Upper lobe of left lung (tissue), 4 donors: ENCODE results near the gene AKR1C2.

Experiments
- POLR2A ChIP-seq, 4 donors: fragments of 450-650 bp; IDR thresholded peaks; one replicate each; pipeline ENCODE4 v1.5.1; 2016 to 2017; ENCODE audit warnings: antibody characterized with exemption in 4 of 4, mild to moderate bottlenecking in 2 of 4
- POLR2AphosphoS5 ChIP-seq, 2 donors: sonication (generic); formaldehyde crosslinking; IDR thresholded peaks; one replicate each; pipeline ENCODE4 v1.5.1; 2017; ENCODE audit warnings: antibody characterized with exemption in 2 of 2
- TF ChIP-seq, protein P1 (sequence below), 6 experiments: fragments of 450-650 bp in 4 of 6; fragments of 200-600 bp in 2 of 6; sonication (generic) in 2 of 6; IDR thresholded peaks; one replicate each; pipeline ENCODE4 v1.5.1; 2016 to 2019; ENCODE audit warnings: antibody characterized with exemption in 6 of 6

DNA sequence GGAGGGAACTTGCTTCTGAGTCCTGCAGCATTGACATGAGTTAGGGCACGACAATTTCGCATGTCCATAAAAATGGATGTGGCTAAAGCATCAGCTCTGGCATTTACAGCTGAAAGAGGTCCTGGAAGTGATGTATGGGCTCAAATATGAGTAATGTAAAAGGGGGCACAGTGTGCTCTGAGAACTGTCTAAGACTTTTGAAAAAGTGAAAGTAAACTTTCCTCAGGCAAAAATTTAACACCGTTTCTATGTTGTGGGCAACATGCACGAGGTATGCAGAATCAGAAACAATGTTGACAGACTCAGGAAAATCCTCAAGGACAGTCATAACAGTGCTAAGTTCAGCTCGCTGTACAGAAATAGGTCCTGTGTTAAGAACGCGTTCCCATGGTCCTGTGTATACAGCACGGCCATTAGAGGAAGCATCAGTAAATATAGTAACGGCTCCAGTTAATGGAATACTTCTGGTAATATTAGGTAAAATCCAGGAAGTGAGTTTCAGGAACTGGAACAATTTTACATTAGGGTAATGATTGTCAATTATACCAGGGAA, 37.9 kb upstream of the AKR1C2 start:
- TF ChIP-seq, protein P1, sequence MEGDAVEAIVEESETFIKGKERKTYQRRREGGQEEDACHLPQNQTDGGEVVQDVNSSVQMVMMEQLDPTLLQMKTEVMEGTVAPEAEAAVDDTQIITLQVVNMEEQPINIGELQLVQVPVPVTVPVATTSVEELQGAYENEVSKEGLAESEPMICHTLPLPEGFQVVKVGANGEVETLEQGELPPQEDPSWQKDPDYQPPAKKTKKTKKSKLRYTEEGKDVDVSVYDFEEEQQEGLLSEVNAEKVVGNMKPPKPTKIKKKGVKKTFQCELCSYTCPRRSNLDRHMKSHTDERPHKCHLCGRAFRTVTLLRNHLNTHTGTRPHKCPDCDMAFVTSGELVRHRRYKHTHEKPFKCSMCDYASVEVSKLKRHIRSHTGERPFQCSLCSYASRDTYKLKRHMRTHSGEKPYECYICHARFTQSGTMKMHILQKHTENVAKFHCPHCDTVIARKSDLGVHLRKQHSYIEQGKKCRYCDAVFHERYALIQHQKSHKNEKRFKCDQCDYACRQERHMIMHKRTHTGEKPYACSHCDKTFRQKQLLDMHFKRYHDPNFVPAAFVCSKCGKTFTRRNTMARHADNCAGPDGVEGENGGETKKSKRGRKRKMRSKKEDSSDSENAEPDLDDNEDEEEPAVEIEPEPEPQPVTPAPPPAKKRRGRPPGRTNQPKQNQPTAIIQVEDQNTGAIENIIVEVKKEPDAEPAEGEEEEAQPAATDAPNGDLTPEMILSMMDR (IDR thresholded peaks at IDR 0.05) = no peak
- TF ChIP-seq POLR2AphosphoS5 (IDR thresholded peaks at IDR 0.05) (no peak), POLR2A (IDR thresholded peaks at IDR 0.05) (no peak)
